Lower lobe of right lung (tissue), 1 donor: ENCODE measurements around the gene PLEKHB2. TPM values are rescaled to one million over a fixed set of nuclear protein-coding genes. Genes with fewer than 3 reads are reported as not detected.

Experiments used
- total RNA-seq: library from RNA; stranded (reverse); fragmentation: NEBNext Ultra II Directional; extraction: Animal tissue kit (Norgen Biotek cat#: 25700); gene quantifications from one replicate; pipeline ENCODE4 v1.2.1, GENCODE V29; 2021
- donor health status: DM: no; HTN: yes; CAD: no; lungs with severe emphysema.

PLEKHB2 gene
- total RNA-seq, 1 donor from 2014 or later = 91.4 TPM

Other genes starting within 250 kb of the PLEKHB2 start
- gene FAM168B, start 11.9 kb upstream of the PLEKHB2 start, total RNA-seq = 74.1 TPM
- 0.18 TPM for gene POTEE, start 104.2 kb downstream of the PLEKHB2 start, total RNA-seq